Neural progenitor cell (in vitro differentiated cells): ENCODE measurements around the gene ZNF773. TPM values are rescaled to one million over a fixed set of nuclear protein-coding genes. Genes with fewer than 3 reads are reported as not detected.

Source experiments
- DNase-seq: peaks from one replicate; pipeline ENCODE4 v3.0.0-alpha.2; 2016; ENCODE audit warnings: low spot score
- H2AFZ ChIP-seq: fragments of 200-600 bp; sonication (generic); replicated peaks from 2 replicates; pipeline ENCODE4 v1.6.1; 2016; ENCODE audit warnings: antibody characterized with exemption
- H3F3A ChIP-seq: fragments of 200-600 bp; sonication (generic); 2 replicates; pipeline ENCODE4 v1.6.1; 2016; ENCODE audit warnings: antibody characterized with exemption, low read depth
- H3K27ac ChIP-seq: fragments of 200-600 bp; sonication (generic); 2 replicates; pipeline ENCODE4 v1.5.1; 2016; ENCODE audit warnings: mild to moderate bottlenecking
- H3K27me3 ChIP-seq: fragments of 200-600 bp; sonication (generic); 2 replicates; pipeline ENCODE4 v1.6.1; 2016; ENCODE audit warnings: mild to moderate bottlenecking, moderate library complexity
- H3K36me3 ChIP-seq: fragments of 200-600 bp; sonication (generic); 2 replicates; pipeline ENCODE4 v1.5.1; 2016
- H3K4me1 ChIP-seq: fragments of 200-600 bp; sonication (generic); 2 replicates; pipeline ENCODE4 v1.6.1; 2016; ENCODE audit warnings: mixed run types
- H3K4me2 ChIP-seq: fragments of 200-600 bp; sonication (generic); 2 replicates; pipeline ENCODE4 v1.6.1; 2016
- H3K4me3 ChIP-seq: fragments of 200-600 bp; sonication (generic); 2 replicates; pipeline ENCODE4 v1.5.1; 2016
- H3K79me2 ChIP-seq: fragments of 200-600 bp; sonication (generic); 2 replicates; pipeline ENCODE4 v1.6.1; 2016; ENCODE audit warnings: low read depth
- H3K9ac ChIP-seq: fragments of 200-600 bp; sonication (generic); 2 replicates; pipeline ENCODE4 v1.6.1; 2016
- H3K9me3 ChIP-seq: fragments of 200-600 bp; sonication (generic); 2 replicates; pipeline ENCODE4 v1.5.1; 2016; ENCODE audit warnings: low read depth
- H4K20me1 ChIP-seq: fragments of 200-600 bp; sonication (generic); 2 replicates; pipeline ENCODE4 v1.6.1; 2016; ENCODE audit warnings: low read depth
- H3K27ac Mint-ChIP-seq: 3 replicates; pipeline ENCODE4 v1.8.0; 2021; ENCODE audit warnings: mixed read lengths
- H3K27me3 Mint-ChIP-seq: 2 replicates; pipeline ENCODE4 v1.8.0; 2022; ENCODE audit warnings: low read depth, mild to moderate bottlenecking, inconsistent platforms, moderate library complexity, mixed read lengths; ENCODE audit not compliant: insufficient read depth
- H3K36me3 Mint-ChIP-seq: 3 replicates; pipeline ENCODE4 v1.8.0; 2021; ENCODE audit warnings: mixed read lengths
- H3K4me1 Mint-ChIP-seq: 3 replicates; pipeline ENCODE4 v1.8.0; 2021; ENCODE audit warnings: mixed read lengths
- H3K4me3 Mint-ChIP-seq: 3 replicates; pipeline ENCODE4 v1.8.0; 2021; ENCODE audit warnings: mild to moderate bottlenecking, moderate library complexity, mixed read lengths
- H3K9me3 Mint-ChIP-seq: 3 replicates; pipeline ENCODE4 v1.8.0; 2020; ENCODE audit warnings: mixed read lengths
- CTCF ChIP-seq: fragments of 200-600 bp; sonication (generic); IDR thresholded peaks from 2 replicates; pipeline ENCODE4 v1.5.1; 2017; ENCODE audit warnings: antibody characterized with exemption, mild to moderate bottlenecking
- EZH2 ChIP-seq: fragments of 200-600 bp; sonication (generic); IDR thresholded peaks from 2 replicates; pipeline ENCODE4 v1.6.1; 2017; ENCODE audit warnings: antibody characterized with exemption, mild to moderate bottlenecking, moderate library complexity
- EZH2phosphoT487 ChIP-seq: fragments of 200-600 bp; sonication (generic); IDR thresholded peaks from 2 replicates; pipeline ENCODE4 v1.6.1; 2017; ENCODE audit warnings: antibody characterized with exemption
- total RNA-seq: library from RNA; depleted of rRNA; stranded (reverse); fragments of >200 nt; gene quantifications from 2 replicates; pipeline ENCODE4 v1.2.3, GENCODE V29; 2015; ENCODE audit warnings: low replicate concordance

The ZNF773 gene
- total RNA-seq, 1 donor from 2014 or later, result 11.8 TPM

- no peak overlapping the region for H3K4me3 ChIP-seq
- no peak for DNase-seq
- Mint-ChIP-seq H3K4me1 (no peaks in the 10 kb centered on the region), H3K36me3 (peaks cover 72% of the 10 kb centered on the region), H3K27ac (no peak overlapping the region), H3K27me3 (peaks cover 4% of the 10 kb centered on the region), H3K9me3 (peaks cover 67% of the 10 kb centered on the region), H3K4me3 (no peak overlapping the region)
- H3K9ac ChIP-seq, result no peak overlapping the region
- H3K9me3 ChIP-seq, result no peaks in the 10 kb centered on the region
- H3K27me3 ChIP-seq, result no peaks in the 10 kb centered on the region
- no peak overlapping the region for H3K27ac ChIP-seq
- peaks cover 5% of the 10 kb centered on the region for H3K36me3 ChIP-seq
- H3K4me2 ChIP-seq, result no peak overlapping the region
- H3F3A ChIP-seq, result no peaks in the 10 kb centered on the region
- no peak for TF ChIP-seq CTCF
- no peak for TF ChIP-seq EZH2phosphoT487
- no peak for TF ChIP-seq EZH2
- peaks cover 20% of the 10 kb centered on the region for H3K79me2 ChIP-seq
- H2AFZ ChIP-seq, result no peak overlapping the region
- H4K20me1 ChIP-seq, result no peaks in the 10 kb centered on the region
- no peaks in the 10 kb centered on the region for H3K4me1 ChIP-seq
Observed at GRCh38 chr19:57506163-57506562, 6.4 kb downstream of the ZNF773 start.

DNA sequence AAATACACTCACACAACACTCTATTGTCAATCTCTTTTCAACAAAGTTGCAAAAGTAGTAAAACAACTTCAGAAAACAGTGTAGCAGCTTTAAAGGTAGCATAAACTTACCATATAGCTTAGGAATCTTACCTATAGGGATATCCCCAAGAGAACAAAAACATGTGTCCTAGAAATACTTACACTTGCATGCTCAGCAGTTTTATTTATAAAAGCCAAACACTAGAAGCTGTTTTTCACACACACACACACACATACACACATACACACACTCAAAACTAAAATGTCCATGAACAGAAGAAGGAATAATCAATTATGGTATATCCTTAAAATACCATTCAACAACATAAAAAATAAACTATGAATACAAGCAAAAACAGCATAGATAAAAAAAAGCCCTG, 11.7 kb downstream of the ZNF773 start:
- H3K9me3 Mint-ChIP-seq, result peaks cover 62% of the 10 kb centered on the region
- peaks cover 44% of the 10 kb centered on the region for H3K36me3 Mint-ChIP-seq
- Histone ChIP-seq H3K36me3 (peaks cover 5% of the 10 kb centered on the region), H4K20me1 (no peaks in the 10 kb centered on the region), H3K4me1 (no peaks in the 10 kb centered on the region), H3K4me2 (no peak overlapping the region), H2AFZ (no peak overlapping the region), H3K79me2 (no peaks in the 10 kb centered on the region), H3K4me3 (no peak overlapping the region), H3K9me3 (peaks cover 12% of the 10 kb centered on the region), H3K27me3 (no peaks in the 10 kb centered on the region), H3K9ac (no peak overlapping the region), H3K27ac (no peak overlapping the region), H3F3A (no peaks in the 10 kb centered on the region)
- TF ChIP-seq EZH2 (no peak), EZH2phosphoT487 (no peak), CTCF (no peak)
- no peak for DNase-seq
- no peak overlapping the region for H3K4me3 Mint-ChIP-seq
- H3K27me3 Mint-ChIP-seq, result no peaks in the 10 kb centered on the region
- no peaks in the 10 kb centered on the region for H3K4me1 Mint-ChIP-seq
- H3K27ac Mint-ChIP-seq, result no peak overlapping the region

DNA sequence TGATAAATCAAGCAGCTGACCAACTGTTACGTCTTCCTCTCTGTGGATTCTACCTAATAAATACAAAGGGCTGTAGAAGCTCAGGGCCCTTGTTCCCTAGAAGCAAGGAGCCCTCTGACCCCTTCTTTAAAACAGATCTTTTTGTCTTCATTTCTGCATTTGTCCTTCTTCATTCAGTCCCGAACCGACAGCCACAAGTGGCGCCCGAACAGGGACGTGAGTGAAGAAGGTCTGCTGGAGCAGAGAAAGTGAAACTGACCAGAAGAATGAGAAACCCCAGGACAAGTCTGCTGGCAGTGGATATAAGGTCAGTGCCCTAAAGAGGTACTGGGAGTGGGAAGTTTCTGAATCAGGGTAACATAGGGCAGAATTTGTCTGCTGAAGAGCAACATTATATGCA, 13.1 kb downstream of the ZNF773 start:
- peaks cover 57% of the 10 kb centered on the region for H3K9me3 Mint-ChIP-seq
- no peaks in the 10 kb centered on the region for H3K4me1 Mint-ChIP-seq
- H3K9me3 ChIP-seq, result peaks cover 12% of the 10 kb centered on the region
- no peak overlapping the region for H3K4me3 Mint-ChIP-seq
- no peaks in the 10 kb centered on the region for H4K20me1 ChIP-seq
- no peak for DNase-seq
- H3K36me3 ChIP-seq, result no peaks in the 10 kb centered on the region
- H3K4me3 ChIP-seq, result no peak overlapping the region
- no peaks in the 10 kb centered on the region for H3K27me3 ChIP-seq
- H3K36me3 Mint-ChIP-seq, result peaks cover 31% of the 10 kb centered on the region
- H3K79me2 ChIP-seq, result no peaks in the 10 kb centered on the region
- H3K4me2 ChIP-seq, result no peak overlapping the region
- TF ChIP-seq EZH2phosphoT487 (no peak), CTCF (no peak), EZH2 (no peak)
- no peaks in the 10 kb centered on the region for H3F3A ChIP-seq
- H3K9ac ChIP-seq, result no peak overlapping the region
- H3K27ac Mint-ChIP-seq, result no peak overlapping the region
- H2AFZ ChIP-seq, result no peak overlapping the region
- H3K27me3 Mint-ChIP-seq, result peaks cover 2% of the 10 kb centered on the region
- no peaks in the 10 kb centered on the region for H3K4me1 ChIP-seq
- no peak overlapping the region for H3K27ac ChIP-seq
